Adipocyte (in vitro differentiated cells): ENCODE data around the gene RSPH1.

ENCODE experiments used
- DNase-seq: peaks from one replicate; pipeline ENCODE4 v3.0.0-alpha.2; 2015; ENCODE audit warnings: low read depth
- H3K27me3 ChIP-seq: replicated peaks from 2 replicates; pipeline ENCODE4 v1.7.0; 2013; ENCODE audit warnings: mild to moderate bottlenecking, low read length, moderate library complexity; ENCODE audit not compliant: control insufficient read depth, insufficient read depth
- H3K36me3 ChIP-seq: 2 replicates; pipeline ENCODE4 v1.7.0; 2013; ENCODE audit warnings: low read length, mild to moderate bottlenecking, moderate library complexity; ENCODE audit not compliant: control insufficient read depth, insufficient read depth, severe bottlenecking
- H3K4me1 ChIP-seq: 2 replicates; pipeline ENCODE4 v1.7.0; 2013; ENCODE audit warnings: mild to moderate bottlenecking, low read length, moderate library complexity; ENCODE audit not compliant: control insufficient read depth, insufficient read depth
- H3K4me3 ChIP-seq: 2 replicates; pipeline ENCODE4 v1.7.0; 2013; ENCODE audit warnings: mild to moderate bottlenecking, low read length, moderate library complexity
- H3K9ac ChIP-seq: 2 replicates; pipeline ENCODE4 v1.7.0; 2013; ENCODE audit warnings: mild to moderate bottlenecking, low read length, moderate library complexity
- H3K9me3 ChIP-seq: 2 replicates; pipeline ENCODE4 v1.7.0; 2013; ENCODE audit warnings: mild to moderate bottlenecking, low read length, moderate library complexity; ENCODE audit not compliant: control insufficient read depth

RSPH1 gene

DNA sequence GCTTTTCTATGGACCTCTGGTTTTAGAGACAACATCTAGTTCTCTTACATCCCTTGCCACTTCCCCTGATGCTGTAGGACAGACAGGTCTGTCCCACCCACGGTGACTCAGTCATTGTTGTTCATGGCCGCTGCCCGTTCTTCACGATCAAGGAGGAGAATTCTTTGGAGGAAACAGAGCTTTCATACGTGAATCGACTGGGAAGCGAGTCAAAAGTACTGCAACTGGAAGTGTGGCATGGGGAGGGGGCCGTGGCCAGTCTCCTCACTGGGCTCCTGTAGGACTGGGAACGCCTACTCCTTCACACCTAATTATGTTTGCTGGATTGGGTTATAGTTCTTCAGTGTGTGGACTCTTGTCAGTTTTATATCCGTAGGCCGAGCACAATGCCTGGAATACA, 13.2 kb upstream of the RSPH1 start:
- DNase-seq = no peak
- Histone ChIP-seq H3K36me3 (no peaks in the 10 kb centered on the region), H3K4me3 (no peak overlapping the region), H3K9ac (no peak overlapping the region), H3K9me3 (no peaks in the 10 kb centered on the region), H3K4me1 (no peaks in the 10 kb centered on the region), H3K27me3 (peaks cover 23% of the 10 kb centered on the region)

GRCh38 chr21:42508371-42508770, 12.3 kb upstream of the RSPH1 start:
- peaks cover 23% of the 10 kb centered on the region for H3K27me3 ChIP-seq
- H3K9me3 ChIP-seq = no peaks in the 10 kb centered on the region
- H3K4me1 ChIP-seq = no peaks in the 10 kb centered on the region
- H3K9ac ChIP-seq = no peak overlapping the region
- no peaks in the 10 kb centered on the region for H3K36me3 ChIP-seq
- DNase-seq = no peak
- no peak overlapping the region for H3K4me3 ChIP-seq

- no peak for DNase-seq
- Histone ChIP-seq H3K9ac (no peak overlapping the region), H3K4me1 (no peaks in the 10 kb centered on the region), H3K27me3 (peaks cover 23% of the 10 kb centered on the region), H3K36me3 (no peaks in the 10 kb centered on the region), H3K4me3 (no peak overlapping the region), H3K9me3 (no peaks in the 10 kb centered on the region)
Measured at GRCh38 chr21:42507418-42507817, 11.4 kb upstream of the RSPH1 start.

- H3K27me3 ChIP-seq = peaks cover 25% of the 10 kb centered on the region
- H3K4me1 ChIP-seq = no peaks in the 10 kb centered on the region
- no peak overlapping the region for H3K4me3 ChIP-seq
- no peak for DNase-seq
- no peaks in the 10 kb centered on the region for H3K36me3 ChIP-seq
- no peak overlapping the region for H3K9ac ChIP-seq
- H3K9me3 ChIP-seq = no peaks in the 10 kb centered on the region
Measured at GRCh38 chr21:42505090-42505726, 9.2 kb upstream of the RSPH1 start.

- Histone ChIP-seq H3K27me3 (peaks cover 25% of the 10 kb centered on the region), H3K9me3 (no peaks in the 10 kb centered on the region), H3K4me1 (no peaks in the 10 kb centered on the region), H3K36me3 (no peaks in the 10 kb centered on the region), H3K4me3 (no peak overlapping the region), H3K9ac (no peak overlapping the region)
- no peak for DNase-seq
Measured at GRCh38 chr21:42503711-42504110, 7.7 kb upstream of the RSPH1 start.

GRCh38 chr21:42500736-42501135, 4.7 kb upstream of the RSPH1 start:
- Histone ChIP-seq H3K4me3 (no peak overlapping the region), H3K27me3 (peaks cover 13% of the 10 kb centered on the region), H3K4me1 (peaks cover 6% of the 10 kb centered on the region), H3K36me3 (no peaks in the 10 kb centered on the region), H3K9me3 (no peaks in the 10 kb centered on the region), H3K9ac (no peak overlapping the region)
- no peak for DNase-seq

DNA sequence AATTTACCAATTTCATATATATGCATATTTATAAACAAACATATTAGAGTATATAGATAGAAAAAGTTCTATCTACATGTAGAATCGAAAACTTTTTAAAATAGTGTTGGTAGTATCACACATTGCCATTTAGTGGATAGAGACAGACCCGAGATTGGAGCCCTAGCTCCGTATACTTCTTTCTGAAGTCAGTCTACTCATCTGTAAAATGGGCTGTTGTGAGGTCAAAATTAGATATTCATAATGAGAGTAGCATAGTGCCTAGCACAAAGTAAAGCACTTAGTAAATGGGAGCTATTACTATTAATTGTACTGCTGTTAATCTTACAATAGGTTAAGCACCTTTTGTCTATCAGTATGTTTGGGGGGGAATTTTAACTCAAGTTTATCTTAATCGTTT, 4.2 kb upstream of the RSPH1 start:
- DNase-seq = no peak
- Histone ChIP-seq H3K9ac (no peak overlapping the region), H3K9me3 (no peaks in the 10 kb centered on the region), H3K4me1 (peaks cover 9% of the 10 kb centered on the region), H3K36me3 (no peaks in the 10 kb centered on the region), H3K4me3 (no peak overlapping the region), H3K27me3 (peaks cover 10% of the 10 kb centered on the region)

DNA sequence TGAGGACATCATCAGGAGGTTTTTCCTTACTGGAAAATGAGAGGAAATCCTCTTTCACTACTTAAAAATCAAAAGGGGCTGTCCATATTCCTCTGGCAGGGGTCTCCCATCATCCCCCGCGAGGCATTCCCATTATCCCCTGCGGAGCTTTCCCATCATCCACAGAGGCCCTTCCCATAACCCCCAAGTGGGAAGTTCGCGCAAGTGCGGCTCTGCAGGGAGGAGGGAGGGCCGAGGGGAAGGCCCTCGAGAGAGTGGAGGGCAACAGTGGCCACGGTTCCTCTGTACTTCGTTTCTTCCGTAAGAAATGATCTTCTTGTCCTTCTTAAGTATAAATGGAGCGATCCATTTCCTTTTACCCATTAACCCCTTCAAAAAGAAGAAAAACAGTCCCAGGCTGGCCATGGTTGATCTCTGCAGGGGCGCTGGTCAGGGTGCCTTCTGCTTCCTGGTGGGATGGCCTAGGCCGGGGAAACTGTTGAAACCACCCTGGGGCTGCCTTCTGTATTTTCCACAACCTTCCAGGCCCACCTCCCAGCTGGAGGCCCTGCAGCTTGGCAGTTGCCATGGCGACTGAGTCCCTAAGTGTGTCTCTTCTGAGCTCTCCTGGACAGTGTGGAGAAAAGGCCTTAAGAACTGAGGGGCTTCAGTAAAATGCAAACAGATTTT, 3.6 kb upstream of the RSPH1 start:
- Histone ChIP-seq H3K9ac (no peak overlapping the region), H3K9me3 (no peaks in the 10 kb centered on the region), H3K36me3 (no peaks in the 10 kb centered on the region), H3K4me1 (peaks cover 9% of the 10 kb centered on the region), H3K4me3 (no peak overlapping the region), H3K27me3 (peaks cover 3% of the 10 kb centered on the region)
- no peak for DNase-seq

DNA sequence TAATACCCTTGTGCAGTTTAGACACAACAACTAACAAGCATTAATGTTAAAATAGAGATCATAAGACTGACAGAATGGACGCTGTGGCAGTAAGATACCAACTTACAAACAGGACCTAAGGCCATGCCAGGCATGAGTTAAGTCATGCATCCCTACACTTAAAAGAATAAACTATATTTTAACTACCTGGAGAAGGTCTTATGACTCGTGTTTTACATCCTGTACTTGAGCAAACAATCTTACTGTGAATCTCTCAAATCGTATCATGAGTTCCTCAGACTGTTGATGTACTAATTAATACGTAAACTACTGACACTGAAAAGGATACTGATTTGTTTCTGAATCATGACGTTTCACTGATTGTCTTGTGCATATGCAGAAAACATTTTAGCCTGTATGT, 2.0 kb upstream of the RSPH1 start:
- Histone ChIP-seq H3K36me3 (no peaks in the 10 kb centered on the region), H3K9me3 (no peaks in the 10 kb centered on the region), H3K9ac (no peak overlapping the region), H3K27me3 (peaks cover 2% of the 10 kb centered on the region), H3K4me3 (no peak overlapping the region), H3K4me1 (peaks cover 9% of the 10 kb centered on the region)
- no peak for DNase-seq

DNA sequence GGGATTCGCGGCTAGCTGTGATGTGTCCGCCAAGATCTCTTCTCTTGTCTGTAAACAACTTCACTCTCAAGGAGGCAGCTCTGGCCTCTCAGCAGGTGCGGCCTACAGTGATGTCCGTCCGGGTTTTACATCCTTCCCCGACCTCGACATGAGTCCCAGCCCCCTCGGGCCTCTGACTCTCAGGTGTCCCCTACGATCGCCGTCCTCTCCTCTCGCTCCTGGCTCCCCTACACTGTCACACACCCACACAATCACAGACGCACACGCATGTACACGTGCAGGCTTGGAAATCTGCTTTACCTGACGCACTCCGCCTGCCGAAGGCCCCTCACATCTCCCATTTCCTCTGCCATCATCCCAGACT, 797 bp upstream of the RSPH1 start:
- no peak for DNase-seq
- H3K36me3 ChIP-seq = no peaks in the 10 kb centered on the region
- peak overlapping the region; percentile 79 for H3K9ac ChIP-seq
- H3K9me3 ChIP-seq = no peaks in the 10 kb centered on the region
- H3K4me3 ChIP-seq = peak overlapping the region; percentile 93
- peaks cover 3% of the 10 kb centered on the region for H3K27me3 ChIP-seq
- H3K4me1 ChIP-seq = peaks cover 9% of the 10 kb centered on the region

- Histone ChIP-seq H3K27me3 (peaks cover 6% of the 10 kb centered on the region), H3K9me3 (no peaks in the 10 kb centered on the region), H3K4me3 (peak overlapping the region; percentile 93), H3K9ac (peak overlapping the region; percentile 55), H3K36me3 (no peaks in the 10 kb centered on the region), H3K4me1 (peaks cover 9% of the 10 kb centered on the region)
- peak; percentile 37 for DNase-seq
Measured at GRCh38 chr21:42495765-42496119, 282 bp downstream of the RSPH1 start.

DNA sequence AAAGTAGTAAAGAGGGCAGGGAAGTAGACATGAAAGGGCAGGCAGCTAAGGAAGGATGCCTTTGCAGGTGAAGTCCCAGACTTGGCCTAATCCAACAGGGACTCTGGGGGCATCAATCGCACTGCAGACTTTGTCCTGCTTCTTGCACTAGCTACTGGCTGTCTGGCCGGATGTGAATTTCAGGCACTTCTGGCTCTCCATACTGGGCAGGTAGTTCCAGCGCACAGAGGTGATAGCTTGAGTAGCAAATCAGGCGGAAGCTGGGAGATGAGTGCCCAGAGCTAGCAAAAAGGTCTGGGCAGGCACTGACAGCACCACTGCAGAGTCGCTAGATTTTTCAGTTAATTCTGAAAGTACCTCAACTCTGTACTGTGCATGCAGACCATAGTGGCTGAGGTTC, 997 bp downstream of the RSPH1 start:
- H3K27me3 ChIP-seq = peaks cover 8% of the 10 kb centered on the region
- no peaks in the 10 kb centered on the region for H3K36me3 ChIP-seq
- no peaks in the 10 kb centered on the region for H3K9me3 ChIP-seq
- H3K9ac ChIP-seq = no peak overlapping the region
- H3K4me1 ChIP-seq = peaks cover 9% of the 10 kb centered on the region
- no peak overlapping the region for H3K4me3 ChIP-seq
- DNase-seq = no peak
